ENCODE results near the gene GPR171. TPM values are rescaled to one million over a fixed set of nuclear protein-coding genes. Genes with fewer than 3 reads are reported as not detected.
A peak's percentile ranks its signal among the peaks of the same experiment; 100 is the strongest.

Gene GPR171
- total RNA-seq, 1 donor from 2014 or later, result 1.3 TPM

GRCh38 chr3:151166161-151166560 lies 36.9 kb downstream of the GPR171 start:
- ATAC-seq (no peak), DNase-seq (no peak)
- no peak for TF ChIP-seq CTCF (IDR thresholded peaks at IDR 0.05)
- Histone ChIP-seq H3K27me3 (ENCODE audit: low read depth) (no peaks in the 10 kb centered on the region), H3K4me1 (peaks cover 22% of the 10 kb centered on the region), H3K36me3 (no peaks in the 10 kb centered on the region), H3K4me3 (no peak overlapping the region), H3K27ac (no peak overlapping the region), H3K9me3 (no peaks in the 10 kb centered on the region)
- intact Hi-C loops (cut with DNase I), result no loop called here

- no peak for TF ChIP-seq CTCF (IDR thresholded peaks at IDR 0.05)
- Histone ChIP-seq H3K27me3 (ENCODE audit: low read depth) (no peaks in the 10 kb centered on the region), H3K9me3 (no peaks in the 10 kb centered on the region), H3K4me3 (no peak overlapping the region), H3K4me1 (peaks cover 13% of the 10 kb centered on the region), H3K27ac (no peak overlapping the region), H3K36me3 (no peaks in the 10 kb centered on the region)
- DNase-seq, result no peak
- intact Hi-C loops (cut with DNase I), result no loop called here
- ATAC-seq, result no peak
Measured at GRCh38 chr3:151165226-151165625, 37.8 kb downstream of the GPR171 start.

GRCh38 chr3:151159806-151160205 lies 43.2 kb downstream of the GPR171 start:
- DNase-seq, result no peak
- Histone ChIP-seq H3K36me3 (no peaks in the 10 kb centered on the region), H3K4me1 (no peaks in the 10 kb centered on the region), H3K4me3 (no peak overlapping the region), H3K27ac (no peak overlapping the region), H3K27me3 (ENCODE audit: low read depth) (no peaks in the 10 kb centered on the region), H3K9me3 (no peaks in the 10 kb centered on the region)
- no peak for ATAC-seq
- intact Hi-C loops (cut with DNase I), result no loop called here
- no peak for TF ChIP-seq CTCF (IDR thresholded peaks at IDR 0.05)

- Histone ChIP-seq H3K36me3 (no peaks in the 10 kb centered on the region), H3K4me3 (no peak overlapping the region), H3K27me3 (ENCODE audit: low read depth) (no peaks in the 10 kb centered on the region), H3K9me3 (no peaks in the 10 kb centered on the region), H3K4me1 (no peaks in the 10 kb centered on the region), H3K27ac (no peak overlapping the region)
- intact Hi-C loops (cut with DNase I), result no loop called here
- DNase-seq, result no peak
- peak; percentile 56 for TF ChIP-seq CTCF (IDR thresholded peaks at IDR 0.05)
- ATAC-seq, result peak; percentile 68 to 70
Measured at GRCh38 chr3:151156618-151157216, 46.3 kb downstream of the GPR171 start.

- H3K27ac ChIP-seq, result no peak overlapping the region
- intact Hi-C loops (cut with DNase I), result no loop called here
- no peak overlapping the region for H3K4me3 ChIP-seq
- no peaks in the 10 kb centered on the region for H3K27me3 ChIP-seq (ENCODE audit: low read depth)
- no peaks in the 10 kb centered on the region for H3K9me3 ChIP-seq
- DNase-seq (no peak), ATAC-seq (no peak)
- no peak for TF ChIP-seq CTCF (IDR thresholded peaks at IDR 0.05)
- no peaks in the 10 kb centered on the region for H3K4me1 ChIP-seq
- no peaks in the 10 kb centered on the region for H3K36me3 ChIP-seq
Measured at GRCh38 chr3:151155409-151156128, 47.4 kb downstream of the GPR171 start.

Measured in lower lobe of right lung (tissue), 2 donors.